ENCODE measurements around the gene COG4.

Gene COG4

DNA sequence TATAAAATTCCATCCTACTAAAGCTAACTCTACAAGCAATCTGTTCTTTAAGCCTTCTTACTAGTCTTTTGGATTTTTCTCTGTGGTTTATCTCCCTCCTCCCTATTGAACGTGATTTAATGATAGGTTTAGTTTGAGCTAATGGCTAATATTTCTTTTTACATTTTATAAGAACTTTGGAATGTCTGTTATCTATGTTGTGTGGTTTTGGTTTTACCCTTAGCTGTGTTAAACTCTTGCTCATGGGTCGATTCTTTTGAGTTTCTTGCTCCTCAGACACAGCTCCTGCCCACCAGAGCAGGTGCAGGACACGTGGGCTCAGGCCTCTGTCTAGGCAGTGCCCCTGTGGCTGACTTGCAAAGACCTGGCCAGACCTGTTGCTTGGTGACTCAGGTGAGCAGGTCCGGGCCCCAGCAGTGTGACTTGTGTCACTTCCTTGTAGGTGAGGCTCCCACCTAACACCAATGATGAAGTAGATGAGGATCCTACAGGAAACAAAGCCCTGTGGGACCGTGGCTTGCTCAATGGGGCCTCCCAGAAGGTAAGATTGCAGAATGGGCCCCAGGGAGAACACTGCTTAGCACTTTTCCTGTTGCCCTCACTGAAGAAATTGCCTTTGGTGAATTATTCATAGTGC, 45.4 kb upstream of the COG4 start:
- peaks cover 33% of the 10 kb centered on the region for H3K4me1 ChIP-seq (ENCODE audit: low read length)
- peaks cover 19% of the 10 kb centered on the region for H3F3A ChIP-seq (ENCODE audit: insufficient read depth, low read length)
- H3K9ac ChIP-seq (ENCODE audit: low read length), result no peak overlapping the region
- H3K9me3 ChIP-seq (replicated peaks; ENCODE audit: insufficient read depth, low read length), result no peaks in the 10 kb centered on the region
- peaks cover 52% of the 10 kb centered on the region for H3K36me3 ChIP-seq (replicated peaks; ENCODE audit: insufficient read depth, low read length)
- TF ChIP-seq CTCF (IDR thresholded peaks at IDR 0.05; ENCODE audit: low read length) (no peak), EZH2 (optimal IDR thresholded peaks at IDR 0.05; ENCODE audit: low read depth, low read length) (no peak), EZH2phosphoT487 (IDR thresholded peaks at IDR 0.05; ENCODE audit: low read length) (no peak)
- H3K79me2 ChIP-seq (ENCODE audit: low read length), result peaks cover 85% of the 10 kb centered on the region
- no peak overlapping the region for H3K27ac ChIP-seq (ENCODE audit: low read length)
- H3K4me2 ChIP-seq (ENCODE audit: low read depth, low read length), result no peak overlapping the region
- H3K9me2 ChIP-seq (replicated peaks; ENCODE audit: insufficient read depth, low read length), result no peaks in the 10 kb centered on the region
- no peaks in the 10 kb centered on the region for H3K27me3 ChIP-seq (replicated peaks; ENCODE audit: insufficient read depth, low read length)
- DNase-seq, result no peak
- H3K4me3 ChIP-seq (ENCODE audit: low read length), result no peak overlapping the region
- H4K20me1 ChIP-seq (ENCODE audit: insufficient read depth, low read length), result peaks cover 13% of the 10 kb centered on the region; the same call in 1 of the 2 replicates
- H2AFZ ChIP-seq (ENCODE audit: low read length), result no peak overlapping the region

DNA sequence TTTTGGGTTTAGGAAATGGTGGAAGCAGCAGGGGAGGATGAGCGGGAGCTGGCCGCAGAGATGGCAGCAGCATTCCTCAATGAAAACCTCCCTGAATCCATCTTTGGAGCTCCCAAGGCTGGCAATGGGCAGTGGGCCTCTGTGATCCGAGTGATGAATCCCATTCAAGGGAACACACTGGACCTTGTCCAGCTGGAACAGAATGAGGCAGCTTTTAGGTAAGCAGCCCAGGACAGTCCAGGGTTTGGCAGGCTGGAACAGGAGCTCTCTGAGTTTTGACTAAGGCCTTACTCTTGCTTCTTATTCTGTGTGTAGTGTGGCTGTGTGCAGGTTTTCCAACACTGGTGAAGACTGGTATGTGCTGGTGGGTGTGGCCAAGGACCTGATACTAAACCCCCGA, 41.7 kb upstream of the COG4 start:
- DNase-seq, result no peak
- H2AFZ ChIP-seq (ENCODE audit: low read length), result no peak overlapping the region
- peaks cover 91% of the 10 kb centered on the region for H3K79me2 ChIP-seq (ENCODE audit: low read length)
- peaks cover 6% of the 10 kb centered on the region; the same call in 1 of the 2 replicates for H3F3A ChIP-seq (ENCODE audit: insufficient read depth, low read length)
- H3K27me3 ChIP-seq (replicated peaks; ENCODE audit: insufficient read depth, low read length), result no peaks in the 10 kb centered on the region
- no peak overlapping the region for H3K9ac ChIP-seq (ENCODE audit: low read length)
- peaks cover 5% of the 10 kb centered on the region; the same call in 1 of the 2 replicates for H4K20me1 ChIP-seq (ENCODE audit: insufficient read depth, low read length)
- H3K4me2 ChIP-seq (ENCODE audit: low read depth, low read length), result no peak overlapping the region
- no peak for TF ChIP-seq EZH2phosphoT487 (IDR thresholded peaks at IDR 0.05; ENCODE audit: low read length)
- no peak for TF ChIP-seq CTCF (IDR thresholded peaks at IDR 0.05; ENCODE audit: low read length)
- TF ChIP-seq EZH2 (optimal IDR thresholded peaks at IDR 0.05; ENCODE audit: low read depth, low read length), result no peak
- H3K27ac ChIP-seq (ENCODE audit: low read length), result no peak overlapping the region
- peaks cover 3% of the 10 kb centered on the region for H3K4me1 ChIP-seq (ENCODE audit: low read length)
- peaks cover 68% of the 10 kb centered on the region for H3K36me3 ChIP-seq (replicated peaks; ENCODE audit: insufficient read depth, low read length)
- H3K9me3 ChIP-seq (replicated peaks; ENCODE audit: insufficient read depth, low read length), result no peaks in the 10 kb centered on the region
- no peak overlapping the region for H3K4me3 ChIP-seq (ENCODE audit: low read length)
- H3K9me2 ChIP-seq (replicated peaks; ENCODE audit: insufficient read depth, low read length), result no peaks in the 10 kb centered on the region

DNA sequence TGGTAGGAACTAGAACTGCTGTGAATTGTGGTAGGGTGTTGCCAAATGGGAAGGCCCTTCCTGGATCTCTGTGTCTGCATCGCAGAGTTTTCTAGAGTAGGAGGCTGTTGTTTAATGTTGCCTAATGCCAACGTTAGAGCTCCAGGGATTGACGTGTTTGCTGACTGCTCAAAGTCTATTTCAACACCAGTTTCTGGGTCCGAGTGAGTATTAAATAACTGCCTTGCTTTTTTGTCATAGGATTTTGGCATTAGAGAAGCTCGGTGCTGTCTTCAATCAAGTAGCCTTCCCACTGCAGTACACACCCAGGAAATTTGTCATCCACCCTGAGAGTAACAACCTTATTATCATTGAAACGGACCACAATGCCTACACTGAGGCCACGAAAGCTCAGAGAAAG, 40.3 kb upstream of the COG4 start:
- Histone ChIP-seq H2AFZ (ENCODE audit: low read length) (no peak overlapping the region), H3K4me2 (ENCODE audit: low read depth, low read length) (no peak overlapping the region), H3K9me3 (replicated peaks; ENCODE audit: insufficient read depth, low read length) (no peaks in the 10 kb centered on the region), H4K20me1 (ENCODE audit: insufficient read depth, low read length) (peaks cover 5% of the 10 kb centered on the region; the same call in 1 of the 2 replicates), H3K9ac (ENCODE audit: low read length) (no peak overlapping the region), H3K79me2 (ENCODE audit: low read length) (peaks cover 88% of the 10 kb centered on the region), H3K4me3 (ENCODE audit: low read length) (no peak overlapping the region), H3K27ac (ENCODE audit: low read length) (no peak overlapping the region), H3K4me1 (ENCODE audit: low read length) (no peaks in the 10 kb centered on the region; the same call in 1 of the 2 replicates), H3K9me2 (replicated peaks; ENCODE audit: insufficient read depth, low read length) (no peaks in the 10 kb centered on the region), H3K27me3 (replicated peaks; ENCODE audit: insufficient read depth, low read length) (no peaks in the 10 kb centered on the region), H3K36me3 (replicated peaks; ENCODE audit: insufficient read depth, low read length) (peaks cover 60% of the 10 kb centered on the region), H3F3A (ENCODE audit: insufficient read depth, low read length) (peaks cover 6% of the 10 kb centered on the region; the same call in 1 of the 2 replicates)
- DNase-seq, result no peak
- no peak for TF ChIP-seq EZH2phosphoT487 (IDR thresholded peaks at IDR 0.05; ENCODE audit: low read length)
- no peak for TF ChIP-seq EZH2 (optimal IDR thresholded peaks at IDR 0.05; ENCODE audit: low read depth, low read length)
- no peak for TF ChIP-seq CTCF (IDR thresholded peaks at IDR 0.05; ENCODE audit: low read length)
